ENCODE results near the gene LAMA3.

The LAMA3 gene

DNA sequence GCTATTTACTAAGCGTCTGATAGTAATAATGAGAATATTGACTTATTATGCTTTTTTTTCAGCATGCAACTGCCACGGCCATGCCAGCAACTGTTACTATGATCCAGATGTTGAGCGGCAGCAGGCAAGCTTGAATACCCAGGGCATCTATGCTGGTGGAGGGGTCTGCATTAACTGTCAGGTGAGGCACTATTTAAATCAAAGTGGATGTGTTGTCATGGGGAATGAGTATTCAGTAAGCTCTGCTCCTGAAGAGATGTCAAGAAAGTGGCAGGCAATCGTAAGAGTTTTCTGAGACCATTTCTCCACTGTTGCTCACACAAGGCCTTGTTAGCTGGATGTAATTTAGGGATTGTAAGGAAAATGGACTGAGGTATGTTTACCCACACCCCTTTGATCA lies 74.1 kb downstream of the LAMA3 start:
- H3K4me3 ChIP-seq (replicated peaks; ENCODE audit: low read depth, low read length): no peak overlapping the region
- TF ChIP-seq CTCF (IDR thresholded peaks at IDR 0.05; ENCODE audit: low read depth, low read length, missing control alignments): no peak
- no peak for DNase-seq (ENCODE audit: extremely low read depth, low read depth)

DNA sequence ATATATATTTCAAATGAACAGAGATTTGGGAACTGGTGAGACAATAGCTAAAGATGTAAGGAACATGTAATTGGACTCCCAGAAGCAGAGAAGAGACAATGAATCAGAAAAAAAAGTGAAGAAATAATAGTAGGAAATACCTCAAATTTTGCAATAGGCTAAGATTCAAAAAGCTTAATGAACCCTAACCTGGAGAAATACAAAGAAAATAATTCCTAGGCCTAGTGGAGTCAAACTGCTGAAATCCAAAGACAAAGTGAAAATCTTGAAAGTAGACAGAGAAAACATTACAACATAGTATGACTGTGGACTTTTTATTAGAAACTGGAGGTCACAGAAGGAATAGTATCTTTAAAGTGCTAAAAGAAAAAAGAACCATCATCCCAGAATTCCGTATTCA lies 76.7 kb downstream of the LAMA3 start:
- no peak overlapping the region for H3K4me3 ChIP-seq (replicated peaks; ENCODE audit: low read depth, low read length)
- TF ChIP-seq CTCF (IDR thresholded peaks at IDR 0.05; ENCODE audit: low read depth, low read length, missing control alignments): no peak
- no peak for DNase-seq (ENCODE audit: extremely low read depth, low read depth)

DNA sequence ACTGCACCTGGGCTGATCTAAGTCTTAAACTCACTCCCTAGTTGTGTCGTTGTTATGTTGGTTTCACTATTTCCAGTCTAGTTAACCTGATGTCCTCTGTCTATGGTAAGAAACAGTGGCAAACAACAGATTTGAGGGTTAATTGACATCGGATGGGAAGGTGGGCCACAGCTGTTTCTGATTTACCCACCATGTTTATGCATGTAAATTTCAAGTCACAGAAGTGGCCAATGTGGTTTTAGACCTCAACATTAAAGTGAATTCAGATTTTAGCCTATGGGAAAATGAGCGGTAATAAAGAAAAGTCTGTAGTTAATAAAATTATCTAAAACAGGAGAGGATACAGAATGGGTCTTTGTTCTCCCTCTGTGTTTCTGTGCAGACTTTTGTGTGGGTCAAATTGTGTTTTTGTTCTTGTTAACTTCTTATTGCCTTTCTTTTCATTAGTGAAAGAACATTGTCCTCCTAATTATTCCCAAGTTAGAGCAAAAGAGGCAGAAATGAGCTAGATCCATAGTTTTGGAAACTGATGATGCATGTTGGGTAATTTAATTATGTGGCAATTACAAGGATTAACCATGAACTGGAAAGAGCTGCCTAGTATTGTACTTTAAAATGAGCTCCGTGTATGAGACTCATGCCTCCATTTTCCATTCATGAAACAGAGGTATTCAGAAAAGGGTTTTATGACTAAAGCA lies 83.2 kb downstream of the LAMA3 start:
- DNase-seq (ENCODE audit: extremely low read depth, low read depth): peak; percentile 25
- no peak for TF ChIP-seq CTCF (IDR thresholded peaks at IDR 0.05; ENCODE audit: low read depth, low read length, missing control alignments)

GRCh38 chr18:23776306-23776705 lies 87.1 kb downstream of the LAMA3 start:
- H3K4me3 ChIP-seq (replicated peaks; ENCODE audit: low read depth, low read length): no peak overlapping the region
- TF ChIP-seq CTCF (IDR thresholded peaks at IDR 0.05; ENCODE audit: low read depth, low read length, missing control alignments): no peak
- DNase-seq (ENCODE audit: extremely low read depth, low read depth): no peak

More for the DNA sequence above, 83.2 kb downstream of the LAMA3 start:
- H3K4me3 ChIP-seq (replicated peaks; ENCODE audit: low read depth, low read length): no peak overlapping the region

GRCh38 chr18:23778828-23779227 lies 89.6 kb downstream of the LAMA3 start:
- no peak overlapping the region for H3K4me3 ChIP-seq (replicated peaks; ENCODE audit: low read depth, low read length)
- no peak for DNase-seq (ENCODE audit: extremely low read depth, low read depth)
- TF ChIP-seq CTCF (IDR thresholded peaks at IDR 0.05; ENCODE audit: low read depth, low read length, missing control alignments): no peak

- peak; percentile 15 for TF ChIP-seq CTCF (IDR thresholded peaks at IDR 0.05; ENCODE audit: low read depth, low read length, missing control alignments)
- H3K4me3 ChIP-seq (replicated peaks; ENCODE audit: low read depth, low read length): no peak overlapping the region
- no peak for DNase-seq (ENCODE audit: extremely low read depth, low read depth)
These were observed 90.5 kb downstream of the LAMA3 start for GRCh38 chr18:23779696-23780303.
